Prostate gland (tissue), 2 donors: Measurements from ENCODE around the gene LFNG.

Experiments used
- CTCF ChIP-seq, 4 experiments: fragments of 200-600 bp in 2 of 4; fragments of 450-650 bp in 2 of 4; sonication (generic) in 2 of 4; IDR thresholded peaks; 1 replicate in 3 of 4; 2 replicates in 1 of 4; pipeline ENCODE4 v1.5.1; 2016 to 2019; ENCODE audit warnings: antibody characterized with exemption in 4 of 4, mild to moderate bottlenecking in 2 of 4, moderate library complexity in 2 of 4
- POLR2A ChIP-seq: fragments of 450-650 bp; IDR thresholded peaks from one replicate; pipeline ENCODE4 v1.6.1; 2016; ENCODE audit warnings: antibody characterized with exemption, mild to moderate bottlenecking
- POLR2AphosphoS5 ChIP-seq: sonication (generic); formaldehyde crosslinking; IDR thresholded peaks from one replicate; pipeline ENCODE4 v1.6.1; 2017; ENCODE audit warnings: antibody characterized with exemption

GRCh38 chr7:2487586-2488271, 31.8 kb upstream of the LFNG start:
- TF ChIP-seq POLR2AphosphoS5 (no peak), CTCF (IDR thresholded peaks at IDR 0.05) (no peak), POLR2A (no peak)
